WTC11 (cell line): ENCODE measurements around the gene DCXR. TPM values are rescaled to one million over a fixed set of nuclear protein-coding genes. Genes with fewer than 3 reads are reported as not detected.

Source experiments
- ATAC-seq: fragments of 200-7000 bp; cut with Tn5 transposase; 2 replicates; pipeline ENCODE4 v1.10.0; 2021; ENCODE audit warnings: mild to moderate bottlenecking, moderate library complexity
- CTCF ChIA-PET: fragments of 300-600 bp; sonication (Branson Sonifier 250); formaldehyde crosslinking; loops from one replicate; lab custom pipeline; 2021; ENCODE audit warnings: antibody characterized with exemption; lab: Charles Lee
- POLR2A ChIA-PET: fragments of 350-600 bp; sonication (Branson Sonifier 250); formaldehyde crosslinking; loops from one replicate; lab custom pipeline; 2021; ENCODE audit warnings: antibody characterized with exemption; lab: Charles Lee
- DNase-seq: peaks from one replicate; pipeline ENCODE4 v3.0.0; 2021; ENCODE audit warnings: low spot score
- H3K27ac Mint-ChIP-seq: 2 replicates; pipeline ENCODE4 v1.8.0; 2021; ENCODE audit warnings: mixed read lengths
- H3K27me3 Mint-ChIP-seq: 2 replicates; pipeline ENCODE4 v1.8.0; 2021; ENCODE audit warnings: low read depth, mild to moderate bottlenecking, moderate library complexity, mixed read lengths
- H3K36me3 Mint-ChIP-seq: 2 replicates; pipeline ENCODE4 v1.8.0; 2021; ENCODE audit warnings: mixed read lengths
- H3K4me1 Mint-ChIP-seq: 2 replicates; pipeline ENCODE4 v1.8.0; 2022; ENCODE audit warnings: mixed read lengths
- H3K4me3 Mint-ChIP-seq: 2 replicates; pipeline ENCODE4 v1.8.0; 2021; ENCODE audit warnings: mild to moderate bottlenecking, moderate library complexity, mixed read lengths
- H3K9me3 Mint-ChIP-seq: 2 replicates; pipeline ENCODE4 v1.8.0; 2021; ENCODE audit warnings: mixed read lengths
- CREB1 ChIP-seq: sonication (generic); formaldehyde crosslinking; IDR thresholded peaks from 2 replicates; pipeline ENCODE4 v1.8.0; 2023; ENCODE audit warnings: mild to moderate bottlenecking, missing genetic modification reagents
- CREM ChIP-seq: sonication (generic); formaldehyde crosslinking; IDR thresholded peaks from 2 replicates; pipeline ENCODE4 v1.8.1; 2022; ENCODE audit warnings: mild to moderate bottlenecking, missing genetic modification reagents, moderate library complexity
- E2F5 ChIP-seq: sonication (generic); formaldehyde crosslinking; IDR thresholded peaks from 2 replicates; pipeline ENCODE4 v1.8.1; 2022; ENCODE audit warnings: mild to moderate bottlenecking, moderate library complexity, missing genetic modification reagents
- FOXP1 ChIP-seq: sonication (generic); formaldehyde crosslinking; IDR thresholded peaks from 2 replicates; pipeline ENCODE4 v1.8.0; 2022; ENCODE audit warnings: missing genetic modification reagents, mild to moderate bottlenecking, moderate library complexity, borderline replicate concordance
- FOXP4 ChIP-seq: sonication (generic); formaldehyde crosslinking; IDR thresholded peaks from 2 replicates; pipeline ENCODE4 v1.8.0; 2022; ENCODE audit warnings: mild to moderate bottlenecking, missing genetic modification reagents
- GRHL2 ChIP-seq: fragments of 250-450 bp; sonication (Bioruptor Pico); IDR thresholded peaks from 2 replicates; pipeline ENCODE4 v1.8.0; 2022; ENCODE audit warnings: mild to moderate bottlenecking, moderate library complexity; ENCODE audit not compliant: insufficient replicate concordance, severe bottlenecking
- HMGXB4 ChIP-seq: sonication (generic); formaldehyde crosslinking; IDR thresholded peaks from 2 replicates; pipeline ENCODE4 v1.8.1; 2023; ENCODE audit warnings: mild to moderate bottlenecking, moderate library complexity, missing genetic modification reagents
- IRF1 ChIP-seq: sonication (generic); formaldehyde crosslinking; IDR thresholded peaks from 2 replicates; pipeline ENCODE4 v1.8.0; 2023; ENCODE audit warnings: missing genetic modification reagents
- JUN ChIP-seq: sonication (generic); formaldehyde crosslinking; IDR thresholded peaks from 2 replicates; pipeline ENCODE4 v1.8.0; 2023; ENCODE audit warnings: mild to moderate bottlenecking, missing genetic modification reagents
- RELA ChIP-seq: sonication (generic); formaldehyde crosslinking; IDR thresholded peaks from 2 replicates; pipeline ENCODE4 v1.8.1; 2022; ENCODE audit warnings: missing genetic modification reagents, mild to moderate bottlenecking, borderline replicate concordance
- TEAD1 ChIP-seq: sonication (generic); formaldehyde crosslinking; IDR thresholded peaks from 2 replicates; pipeline ENCODE4 v1.8.0; 2022; ENCODE audit warnings: mild to moderate bottlenecking, missing genetic modification reagents
- TP53 ChIP-seq: sonication (generic); formaldehyde crosslinking; IDR thresholded peaks from 2 replicates; pipeline ENCODE4 v1.8.1; 2023; ENCODE audit warnings: mild to moderate bottlenecking, missing genetic modification reagents
- ZMAT4 ChIP-seq: fragments of 250-450 bp; sonication (Bioruptor Pico); IDR thresholded peaks from 2 replicates; pipeline ENCODE4 v1.9.0; 2021; ENCODE audit warnings: mild to moderate bottlenecking
- ZNF219 ChIP-seq: sonication (generic); formaldehyde crosslinking; IDR thresholded peaks from 2 replicates; pipeline ENCODE4 v1.8.0; 2023; ENCODE audit warnings: missing genetic modification reagents, mild to moderate bottlenecking, borderline replicate concordance
- ZNF416 ChIP-seq: fragments of 250-450 bp; sonication (Bioruptor Pico); IDR thresholded peaks from 2 replicates; pipeline ENCODE4 v1.9.0; 2021; ENCODE audit warnings: mild to moderate bottlenecking, inconsistent platforms
- ZNF671 ChIP-seq: fragments of 250-450 bp; sonication (Bioruptor Pico); IDR thresholded peaks from 2 replicates; pipeline ENCODE4 v1.8.0; 2021; ENCODE audit warnings: mild to moderate bottlenecking
- ZSCAN18 ChIP-seq: fragments of 250-450 bp; sonication (Bioruptor Pico); IDR thresholded peaks from 2 replicates; pipeline ENCODE4 v2.1.2; 2022; ENCODE audit warnings: mild to moderate bottlenecking, moderate library complexity
- total RNA-seq: library from RNA; stranded (reverse); gene quantifications from 3 replicates; pipeline ENCODE4 v1.2.3, GENCODE V29; 2021

DCXR gene
- total RNA-seq, 1 experiment from 2014 or later = 130 TPM

GRCh38 chr17:82047379-82047778 lies 9.9 kb upstream of the DCXR start (continued):
- TF ChIP-seq ZMAT4 (CRISPR knock-in tag) = no peak
- no peak for TF ChIP-seq ZNF416 (CRISPR knock-in tag)
- no peak for TF ChIP-seq JUN (CRISPR knock-in tag)
- TF ChIP-seq CREM (CRISPR knock-in tag) = no peak
- TF ChIP-seq RELA (CRISPR knock-in tag) = no peak
- no peak for TF ChIP-seq GRHL2 (CRISPR knock-in tag)
- no peak for TF ChIP-seq IRF1 (CRISPR knock-in tag)
- TF ChIP-seq ZNF219 (CRISPR knock-in tag) = no peak
- TF ChIP-seq, all 79 proteins: peak for 0

GRCh38 chr17:82046903-82047302 lies 9.4 kb upstream of the DCXR start:
- ATAC-seq = no peak
- ChIA-PET POLR2A (no interaction called here), CTCF (no interaction called here)
- Mint-ChIP-seq H3K27ac (no peak overlapping the region), H3K9me3 (no peaks in the 10 kb centered on the region), H3K27me3 (no peaks in the 10 kb centered on the region; the same call in 1 of the 2 replicates), H3K36me3 (peaks cover 10% of the 10 kb centered on the region), H3K4me3 (no peak overlapping the region), H3K4me1 (peaks cover 18% of the 10 kb centered on the region)
- DNase-seq = no peak
- TF ChIP-seq ZNF671 = no peak
- TF ChIP-seq FOXP4 (CRISPR knock-in tag) = no peak
- TF ChIP-seq FOXP1 (CRISPR knock-in tag) = no peak
- no peak for TF ChIP-seq HMGXB4 (CRISPR knock-in tag)

GRCh38 chr17:82045936-82046484 lies 8.5 kb upstream of the DCXR start:
- no peak for TF ChIP-seq TP53 (CRISPR knock-in tag)
- TF ChIP-seq ZSCAN18 (CRISPR knock-in tag) = no peak
- TF ChIP-seq CREB1 = no peak
- TF ChIP-seq E2F5 (CRISPR knock-in tag) = no peak
- TF ChIP-seq TEAD1 = no peak
- no peak for TF ChIP-seq FOXP4 (CRISPR knock-in tag)
- TF ChIP-seq, all 79 proteins: peak for 0
- H3K4me1 Mint-ChIP-seq = peaks cover 26% of the 10 kb centered on the region
- no peak for DNase-seq
- no peaks in the 10 kb centered on the region for H3K9me3 Mint-ChIP-seq
- POLR2A ChIA-PET = interaction anchor here (1.0 kb wide), 1 partner anchor 113 kb away, joined by 3 read pairs; no protein-coding TSS in a partner anchor
- CTCF ChIA-PET = no interaction called here
- no peaks in the 10 kb centered on the region; the same call in 1 of the 2 replicates for H3K27me3 Mint-ChIP-seq
- H3K27ac Mint-ChIP-seq = no peak overlapping the region
- no peak for ATAC-seq
- H3K36me3 Mint-ChIP-seq = peaks cover 10% of the 10 kb centered on the region
- no peak overlapping the region for H3K4me3 Mint-ChIP-seq
